ENCODE results near the gene CCR7.

GRCh38 chr17:40614431-40615067 is 49.3 kb upstream of the CCR7 start:
- TF ChIP-seq CTCF (conservative IDR thresholded peaks at IDR 0.05) (no peak), ZFX (IDR thresholded peaks at IDR 0.05) (no peak)
